ENCODE data around the gene CASR.

GRCh38 chr3:122258757-122259371, 75.4 kb downstream of the CASR start:
- TF ChIP-seq FOXM1 (IDR thresholded peaks at IDR 0.05; ENCODE audit: borderline replicate concordance, low read depth) (no peak), NFIC (IDR thresholded peaks at IDR 0.05) (no peak), REST (IDR thresholded peaks at IDR 0.05; ENCODE audit: low read depth) (no peak), TAF1 (IDR thresholded peaks at IDR 0.05; ENCODE audit: low read depth) (no peak), EP300 (IDR thresholded peaks at IDR 0.05; ENCODE audit: borderline replicate concordance) (no peak)
